SU-DHL-6 (cell line): ENCODE measurements around the gene ALKBH6.

Source experiments
- H2AFZ ChIP-seq: fragments of 200-600 bp; sonication (generic); 2 replicates; pipeline ENCODE4 v1.6.1; 2014; ENCODE audit warnings: low read depth, mild to moderate bottlenecking, moderate library complexity, mixed read lengths, antibody characterized with exemption, low read length; ENCODE audit not compliant: severe bottlenecking
- H3F3A ChIP-seq: fragments of 200-600 bp; shearing (Covaris generic); 2 replicates; pipeline ENCODE4 v1.6.0; 2016; ENCODE audit warnings: antibody characterized with exemption, mild to moderate bottlenecking; ENCODE audit not compliant: insufficient read depth
- H3K27ac ChIP-seq: fragments of 200-600 bp; sonication (generic); 2 replicates; pipeline ENCODE4 v1.5.1; 2016; ENCODE audit warnings: low read depth, mild to moderate bottlenecking, low read length, moderate library complexity, mixed read lengths
- H3K27me3 ChIP-seq: fragments of 200-600 bp; sonication (generic), shearing (Covaris generic); 2 replicates; pipeline ENCODE4 v1.6.0; 2014; ENCODE audit warnings: mild to moderate bottlenecking, low read length
- H3K36me3 ChIP-seq: fragments of 200-600 bp; sonication (generic); 2 replicates; pipeline ENCODE4 v1.6.1; 2014; ENCODE audit warnings: mild to moderate bottlenecking, low read length, mixed read lengths
- H3K4me2 ChIP-seq: fragments of 300-600, 200-600 bp; shearing (Covaris generic), sonication (generic); 2 replicates; pipeline ENCODE4 v1.6.0; 2014; ENCODE audit warnings: low read length, low read depth, mild to moderate bottlenecking; ENCODE audit not compliant: poor library complexity, severe bottlenecking
- H3K4me3 ChIP-seq: fragments of 200-600 bp; sonication (generic); 2 replicates; pipeline ENCODE4 v1.5.1; 2014; ENCODE audit warnings: antibody characterized with exemption, low read length, mild to moderate bottlenecking, mixed read lengths; ENCODE audit not compliant: insufficient read depth, poor library complexity, severe bottlenecking
- H3K79me2 ChIP-seq: fragments of 200-600 bp; sonication (generic); 2 replicates; pipeline ENCODE4 v1.6.1; 2014; ENCODE audit warnings: mild to moderate bottlenecking, low read length, moderate library complexity; ENCODE audit not compliant: insufficient read depth
- H3K9ac ChIP-seq: fragments of 200-600 bp; sonication (generic); 2 replicates; pipeline ENCODE4 v1.7.0; 2014; ENCODE audit warnings: mild to moderate bottlenecking, low read length
- H3K9me2 ChIP-seq: fragments of 200-600 bp; sonication (generic); replicated peaks from 2 replicates; pipeline ENCODE4 v1.6.1; 2014; ENCODE audit warnings: low read length; ENCODE audit not compliant: insufficient read depth
- H3K9me3 ChIP-seq: fragments of 200-600 bp; sonication (generic); 2 replicates; pipeline ENCODE4 v1.6.1; 2014; ENCODE audit warnings: low read length, mixed read lengths; ENCODE audit not compliant: insufficient read depth
- H4K20me1 ChIP-seq: fragments of 200-600 bp; sonication (generic); 2 replicates; pipeline ENCODE4 v1.6.1; 2014; ENCODE audit warnings: low read depth, mild to moderate bottlenecking, antibody characterized with exemption, low read length, moderate library complexity, mixed read lengths
- CTCF ChIP-seq: fragments of 200-600 bp; sonication (generic); IDR thresholded peaks from one replicate; pipeline ENCODE4 v1.5.1; 2017; ENCODE audit warnings: antibody characterized with exemption, mild to moderate bottlenecking, low read length, moderate library complexity; ENCODE audit not compliant: insufficient read depth, poor library complexity, severe bottlenecking
- EZH2phosphoT487 ChIP-seq: fragments of 200-600 bp; sonication (generic), shearing (Covaris generic); conservative IDR thresholded peaks from 2 replicates; pipeline ENCODE4 v1.6.1; 2018; ENCODE audit warnings: mild to moderate bottlenecking, antibody characterized with exemption, low read length, moderate library complexity, mixed read lengths

ALKBH6 gene

GRCh38 chr19:35993923-35994598 lies 20.0 kb downstream of the ALKBH6 start:
- Histone ChIP-seq H3K27me3 (no peaks in the 10 kb centered on the region), H2AFZ (no peak overlapping the region), H3K27ac (no peak overlapping the region), H3K9ac (no peak overlapping the region), H4K20me1 (no peaks in the 10 kb centered on the region), H3K9me3 (no peaks in the 10 kb centered on the region), H3K4me2 (peak overlapping the region; percentile 74), H3K4me3 (no peak overlapping the region), H3K9me2 (no peaks in the 10 kb centered on the region), H3F3A (no peaks in the 10 kb centered on the region), H3K36me3 (no peaks in the 10 kb centered on the region), H3K79me2 (peaks cover 23% of the 10 kb centered on the region)
- TF ChIP-seq CTCF (no peak), EZH2phosphoT487 (no peak)

GRCh38 chr19:35992907-35993765 lies 20.9 kb downstream of the ALKBH6 start:
- Histone ChIP-seq H3K27ac (no peak overlapping the region), H3K4me3 (no peak overlapping the region), H3K9ac (no peak overlapping the region), H3K27me3 (no peaks in the 10 kb centered on the region), H3K79me2 (peaks cover 23% of the 10 kb centered on the region), H3F3A (no peaks in the 10 kb centered on the region), H3K9me3 (no peaks in the 10 kb centered on the region), H3K4me2 (no peak overlapping the region), H4K20me1 (no peaks in the 10 kb centered on the region), H2AFZ (no peak overlapping the region), H3K36me3 (no peaks in the 10 kb centered on the region), H3K9me2 (no peaks in the 10 kb centered on the region)
- TF ChIP-seq CTCF (no peak), EZH2phosphoT487 (no peak)

GRCh38 chr19:35991731-35992450 lies 22.1 kb downstream of the ALKBH6 start:
- H3K27ac ChIP-seq = no peak overlapping the region
- H3F3A ChIP-seq = no peaks in the 10 kb centered on the region
- H3K36me3 ChIP-seq = no peaks in the 10 kb centered on the region
- H3K79me2 ChIP-seq = peaks cover 17% of the 10 kb centered on the region
- H3K9me2 ChIP-seq = no peaks in the 10 kb centered on the region
- H3K9me3 ChIP-seq = no peaks in the 10 kb centered on the region
- no peaks in the 10 kb centered on the region for H4K20me1 ChIP-seq
- no peak overlapping the region for H3K4me2 ChIP-seq
- no peak overlapping the region for H2AFZ ChIP-seq
- no peak overlapping the region for H3K9ac ChIP-seq
- TF ChIP-seq EZH2phosphoT487 (no peak), CTCF (no peak)
- H3K27me3 ChIP-seq = no peaks in the 10 kb centered on the region
- H3K4me3 ChIP-seq = no peak overlapping the region
